Vagina (tissue), 2 donors: Measurements from ENCODE around the gene HIC2. TPM values are rescaled to one million over a fixed set of nuclear protein-coding genes. Genes with fewer than 3 reads are reported as not detected.

ENCODE experiments used
- DNase-seq, 2 donors: peaks; one replicate each; pipeline ENCODE4 v3.0.0-alpha.2; 2017; ENCODE audit errors: extremely low spot score in 2 of 2
- H3K27ac ChIP-seq: fragments of 200-600 bp; sonication (generic); one replicate; pipeline ENCODE4 v1.5.1; 2019
- H3K27me3 ChIP-seq: fragments of 200-600 bp; sonication (generic); one replicate; pipeline ENCODE4 v1.5.1; 2019
- H3K36me3 ChIP-seq, 2 donors: fragments of 200-600 bp; sonication (generic); one replicate each; pipeline ENCODE4 v1.5.1; 2017 to 2019
- H3K4me1 ChIP-seq: fragments of 200-600 bp; sonication (generic); one replicate; pipeline ENCODE4 v1.5.1; 2019
- H3K4me3 ChIP-seq, 2 donors: fragments of 200-600 bp; sonication (generic); 1 replicate in 1 of 2; 2 replicates in 1 of 2; pipeline ENCODE4 v1.5.1; 2016 to 2019
- H3K9me3 ChIP-seq: fragments of 200-600 bp; sonication (generic); one replicate; pipeline ENCODE4 v1.5.1; 2019
- POLR2A ChIP-seq, 2 donors: fragments of 450-650 bp; IDR thresholded peaks; one replicate each; pipeline ENCODE4 v1.6.1; 2017; ENCODE audit warnings: antibody characterized with exemption in 2 of 2, mild to moderate bottlenecking in 2 of 2, moderate library complexity in 2 of 2
- POLR2AphosphoS5 ChIP-seq, 2 donors: sonication (generic); formaldehyde crosslinking; IDR thresholded peaks; one replicate each; pipeline ENCODE4 v1.9.0; 2017; ENCODE audit warnings: antibody characterized with exemption in 2 of 2, mild to moderate bottlenecking in 2 of 2, low read depth in 1 of 2; ENCODE audit not compliant: insufficient read depth in 1 of 2
- intact Hi-C: fragments of 100-400 bp; cut with DNase I; formaldehyde crosslinking; loops from one replicate; pipeline ENCODE4 v1.15.1; 2023
- total RNA-seq: library from RNA; depleted of rRNA; stranded (reverse); fragments of >200 nt; gene quantifications from one replicate; pipeline ENCODE4 v1.2.3, GENCODE V29; 2016
- TF ChIP-seq, protein P1 (sequence below), 3 experiments: fragments of 450-650 bp in 2 of 3; fragments of 200-600 bp in 1 of 3; sonication (generic) in 1 of 3; IDR thresholded peaks; one replicate each; pipeline ENCODE4 v1.5.1; 2017 to 2019; ENCODE audit warnings: antibody characterized with exemption in 3 of 3, mild to moderate bottlenecking in 2 of 3, moderate library complexity in 2 of 3

Gene HIC2
- total RNA-seq, 1 donor from 2014 or later = 3.9 TPM

DNA sequence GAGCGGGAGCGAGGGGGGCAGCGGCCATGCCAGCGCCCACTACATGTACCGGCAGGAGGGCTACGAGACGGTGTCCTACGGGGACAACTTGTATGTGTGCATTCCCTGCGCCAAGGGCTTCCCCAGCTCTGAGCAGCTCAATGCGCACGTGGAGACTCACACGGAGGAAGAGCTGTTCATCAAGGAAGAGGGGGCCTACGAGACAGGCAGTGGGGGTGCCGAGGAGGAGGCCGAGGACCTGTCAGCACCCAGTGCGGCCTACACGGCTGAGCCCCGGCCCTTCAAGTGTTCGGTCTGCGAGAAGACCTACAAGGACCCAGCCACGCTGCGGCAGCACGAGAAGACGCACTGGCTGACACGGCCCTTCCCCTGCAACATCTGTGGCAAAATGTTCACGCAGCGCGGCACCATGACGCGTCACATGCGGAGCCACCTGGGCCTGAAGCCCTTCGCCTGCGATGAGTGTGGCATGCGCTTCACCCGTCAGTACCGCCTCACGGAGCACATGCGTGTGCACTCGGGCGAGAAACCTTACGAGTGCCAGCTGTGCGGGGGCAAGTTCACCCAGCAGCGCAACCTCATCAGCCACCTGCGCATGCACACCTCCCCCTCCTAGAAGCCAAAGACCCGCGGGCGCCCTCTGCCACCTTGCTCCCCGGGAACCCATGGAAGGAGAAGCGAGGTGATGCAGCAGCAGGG is 29.1 kb downstream of the HIC2 start:
- H3K4me1 ChIP-seq = no peaks in the 10 kb centered on the region
- DNase-seq = no peak
- H3K27ac ChIP-seq = no peak overlapping the region
- no peak overlapping the region for H3K4me3 ChIP-seq
- no peaks in the 10 kb centered on the region for H3K9me3 ChIP-seq
- intact Hi-C loops = no loop called here
- no peaks in the 10 kb centered on the region for H3K27me3 ChIP-seq
- TF ChIP-seq POLR2A (IDR thresholded peaks at IDR 0.05) (no peak), POLR2AphosphoS5 (IDR thresholded peaks at IDR 0.05; ENCODE audit: insufficient read depth in 1 of 2, low read depth in 1 of 2) (no peak)
- TF ChIP-seq, protein P1, sequence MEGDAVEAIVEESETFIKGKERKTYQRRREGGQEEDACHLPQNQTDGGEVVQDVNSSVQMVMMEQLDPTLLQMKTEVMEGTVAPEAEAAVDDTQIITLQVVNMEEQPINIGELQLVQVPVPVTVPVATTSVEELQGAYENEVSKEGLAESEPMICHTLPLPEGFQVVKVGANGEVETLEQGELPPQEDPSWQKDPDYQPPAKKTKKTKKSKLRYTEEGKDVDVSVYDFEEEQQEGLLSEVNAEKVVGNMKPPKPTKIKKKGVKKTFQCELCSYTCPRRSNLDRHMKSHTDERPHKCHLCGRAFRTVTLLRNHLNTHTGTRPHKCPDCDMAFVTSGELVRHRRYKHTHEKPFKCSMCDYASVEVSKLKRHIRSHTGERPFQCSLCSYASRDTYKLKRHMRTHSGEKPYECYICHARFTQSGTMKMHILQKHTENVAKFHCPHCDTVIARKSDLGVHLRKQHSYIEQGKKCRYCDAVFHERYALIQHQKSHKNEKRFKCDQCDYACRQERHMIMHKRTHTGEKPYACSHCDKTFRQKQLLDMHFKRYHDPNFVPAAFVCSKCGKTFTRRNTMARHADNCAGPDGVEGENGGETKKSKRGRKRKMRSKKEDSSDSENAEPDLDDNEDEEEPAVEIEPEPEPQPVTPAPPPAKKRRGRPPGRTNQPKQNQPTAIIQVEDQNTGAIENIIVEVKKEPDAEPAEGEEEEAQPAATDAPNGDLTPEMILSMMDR (IDR thresholded peaks at IDR 0.05) = no peak
- peaks cover 0 to 33% of the 10 kb centered on the region in 2 donors for H3K36me3 ChIP-seq

DNA sequence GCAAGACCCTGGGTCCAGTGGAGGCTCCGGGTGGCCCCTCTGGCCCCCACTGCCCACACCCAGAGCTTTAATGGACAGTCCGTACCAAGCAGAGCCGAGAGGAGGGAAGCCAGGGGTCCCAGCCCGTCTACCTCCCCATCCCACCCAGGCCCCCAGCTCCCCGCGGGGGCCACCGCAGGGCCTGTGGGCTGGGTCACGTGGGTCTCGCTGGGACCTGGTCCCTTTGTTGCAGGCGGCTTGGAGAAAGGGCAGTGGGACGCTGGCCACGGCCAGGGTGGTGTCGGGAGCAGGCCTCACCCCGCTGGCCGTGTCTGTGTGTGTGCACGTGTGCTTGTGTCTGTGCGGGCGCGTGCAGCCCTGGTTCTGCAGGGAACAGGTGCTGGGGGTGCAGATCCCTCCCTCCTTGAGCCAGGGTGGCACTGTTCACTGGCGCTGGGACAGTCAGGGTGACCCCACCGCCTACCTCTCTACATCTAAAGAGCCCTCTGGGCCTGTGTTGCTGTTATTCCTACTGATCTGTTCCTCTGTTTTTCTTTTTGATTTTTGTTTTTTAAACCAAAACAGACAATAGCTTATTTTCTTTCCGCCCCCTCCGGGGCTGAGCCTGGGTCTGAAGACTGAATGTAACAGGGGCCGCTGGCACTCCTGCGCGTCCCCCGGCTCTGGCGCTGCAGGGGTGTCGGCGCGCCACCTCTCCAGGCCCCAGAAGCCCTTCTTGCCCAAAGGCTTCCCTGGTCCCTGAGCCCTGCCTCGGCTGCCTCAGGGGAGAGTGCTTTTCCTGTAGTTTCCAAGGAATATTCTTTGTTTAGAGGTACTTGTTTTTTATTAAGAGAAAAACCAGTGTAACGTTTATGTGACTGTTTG is 29.9 kb downstream of the HIC2 start:
- no peaks in the 10 kb centered on the region for H3K9me3 ChIP-seq
- TF ChIP-seq, protein P1 (IDR thresholded peaks at IDR 0.05) = no peak
- TF ChIP-seq POLR2AphosphoS5 (IDR thresholded peaks at IDR 0.05; ENCODE audit: insufficient read depth in 1 of 2, low read depth in 1 of 2) (no peak), POLR2A (IDR thresholded peaks at IDR 0.05) (no peak)
- H3K36me3 ChIP-seq = peaks cover 0 to 33% of the 10 kb centered on the region in 2 donors
- H3K27me3 ChIP-seq = no peaks in the 10 kb centered on the region
- intact Hi-C loops = no loop called here
- H3K27ac ChIP-seq = no peak overlapping the region
- H3K4me1 ChIP-seq = no peaks in the 10 kb centered on the region
- DNase-seq = no peak
- H3K4me3 ChIP-seq = no peak overlapping the region

DNA sequence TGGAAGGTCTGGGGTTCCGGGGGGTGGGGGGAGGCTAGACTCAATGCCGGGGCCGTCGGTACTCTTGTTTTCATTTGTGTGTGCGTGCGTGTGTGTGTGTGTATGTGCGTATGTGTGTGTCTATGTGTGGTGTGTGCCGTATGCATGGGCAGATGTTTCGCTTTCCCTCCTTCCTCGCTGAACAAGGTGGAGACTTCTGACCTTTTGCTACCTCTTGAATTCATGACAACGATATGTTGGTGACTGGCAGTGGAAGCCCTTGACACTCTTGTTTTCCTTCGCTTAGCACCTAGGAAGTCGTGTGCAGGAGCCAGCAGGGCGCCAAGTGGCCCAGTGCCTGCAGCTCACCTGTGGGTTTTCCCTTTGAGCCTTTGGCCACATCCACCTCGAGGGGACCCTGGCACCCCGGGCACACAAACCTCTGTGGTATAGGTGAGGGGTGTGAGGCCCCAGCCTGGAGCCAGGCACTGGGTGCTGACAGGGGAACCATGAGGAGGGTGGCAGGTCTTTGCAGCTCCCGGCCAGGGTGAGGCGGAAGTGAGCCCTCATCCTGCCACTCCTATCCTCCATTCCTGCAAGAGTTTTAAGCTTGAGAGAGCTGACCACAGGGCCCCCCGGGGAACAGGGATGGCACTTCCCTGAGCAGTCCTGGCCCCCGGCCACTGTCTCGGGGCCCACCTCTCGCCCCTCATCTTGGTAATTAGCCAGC is 30.7 kb downstream of the HIC2 start:
- Histone ChIP-seq H3K27me3 (no peaks in the 10 kb centered on the region), H3K9me3 (no peaks in the 10 kb centered on the region), H3K27ac (no peak overlapping the region), H3K36me3 (peaks cover 0 to 33% of the 10 kb centered on the region in 2 donors), H3K4me1 (no peaks in the 10 kb centered on the region), H3K4me3 (no peak overlapping the region)
- intact Hi-C loops = no loop called here
- no peak for DNase-seq
- TF ChIP-seq POLR2A (IDR thresholded peaks at IDR 0.05) = no peak
- no peak for TF ChIP-seq POLR2AphosphoS5 (IDR thresholded peaks at IDR 0.05; ENCODE audit: insufficient read depth in 1 of 2, low read depth in 1 of 2)
- TF ChIP-seq, protein P1 (IDR thresholded peaks at IDR 0.05) = no peak

DNA sequence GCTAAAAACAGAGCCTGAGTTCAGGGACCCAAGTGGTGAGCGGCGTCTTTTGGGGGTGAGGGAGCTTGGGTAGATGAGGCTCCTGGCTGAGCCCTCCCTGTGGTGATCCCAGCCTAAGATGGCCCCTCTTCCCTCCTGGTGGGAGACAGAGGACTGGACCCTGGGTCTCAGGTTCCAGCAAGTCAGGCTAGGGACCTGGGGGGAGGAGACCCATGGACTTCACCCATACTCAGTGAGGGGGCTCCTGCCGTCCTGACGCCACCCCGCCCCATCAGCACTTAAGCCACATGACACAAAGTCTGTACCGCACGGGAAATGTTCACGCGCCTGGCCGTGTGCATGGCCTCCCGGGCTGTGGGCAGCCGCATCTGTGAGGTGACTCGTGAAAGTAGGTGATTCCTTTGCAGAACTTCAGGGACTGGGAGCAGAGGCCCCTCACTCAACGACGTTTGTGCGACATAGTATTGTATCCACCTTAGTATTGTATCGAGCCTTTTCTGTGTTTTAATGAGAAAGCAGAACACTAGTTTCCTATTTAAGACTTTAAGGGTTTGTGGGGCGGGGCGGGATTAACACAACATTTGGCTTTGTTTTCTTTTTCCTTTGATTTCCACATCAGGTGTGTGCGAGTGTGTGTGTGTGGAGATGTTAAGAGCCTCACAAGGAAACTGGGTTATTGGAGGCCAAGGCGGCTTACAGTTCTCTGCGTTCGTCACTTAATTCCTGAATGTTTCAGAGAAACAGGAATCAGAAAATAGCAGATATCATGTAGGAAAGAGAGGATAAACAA is 31.7 kb downstream of the HIC2 start:
- Histone ChIP-seq H3K9me3 (no peaks in the 10 kb centered on the region), H3K27me3 (no peaks in the 10 kb centered on the region), H3K27ac (no peak overlapping the region), H3K4me3 (no peak overlapping the region), H3K36me3 (peaks cover 0 to 27% of the 10 kb centered on the region in 2 donors), H3K4me1 (no peaks in the 10 kb centered on the region)
- no peak for DNase-seq
- intact Hi-C loops = no loop called here
- no peak for TF ChIP-seq POLR2A (IDR thresholded peaks at IDR 0.05)
- TF ChIP-seq, protein P1 (IDR thresholded peaks at IDR 0.05) = no peak
- no peak for TF ChIP-seq POLR2AphosphoS5 (IDR thresholded peaks at IDR 0.05; ENCODE audit: insufficient read depth in 1 of 2, low read depth in 1 of 2)
